H9 (cell line): Measurements from ENCODE around the gene ERICH6. TPM values are rescaled to one million over a fixed set of nuclear protein-coding genes. Genes with fewer than 3 reads are reported as not detected.

ENCODE experiments used
- DNase-seq: peaks from one replicate; pipeline ENCODE4 v3.0.0-alpha.2; 2017
- H2AFZ ChIP-seq: one replicate; pipeline ENCODE4 v1.6.1; 2013; ENCODE audit warnings: mild to moderate bottlenecking, low read length, control low read depth, moderate library complexity
- H2AK5ac ChIP-seq: 2 replicates; pipeline ENCODE4 v1.6.1; 2013; ENCODE audit warnings: low read length, control low read depth, mixed read lengths; ENCODE audit not compliant: insufficient read length
- H2BK120ac ChIP-seq: one replicate; pipeline ENCODE4 v1.6.1; 2013; ENCODE audit warnings: low read depth, mild to moderate bottlenecking, low read length, control low read depth, inconsistent platforms; ENCODE audit not compliant: poor library complexity, severe bottlenecking
- H2BK12ac ChIP-seq: 2 replicates; pipeline ENCODE4 v1.6.1; 2013; ENCODE audit warnings: low read length, control low read depth, mixed read lengths, low read depth; ENCODE audit not compliant: insufficient read length
- H2BK15ac ChIP-seq: 2 replicates; pipeline ENCODE4 v1.6.1; 2013; ENCODE audit warnings: low read depth, low read length, control low read depth
- H2BK20ac ChIP-seq: one replicate; pipeline ENCODE4 v1.6.1; 2013; ENCODE audit warnings: low read depth, mild to moderate bottlenecking, low read length, control low read depth, inconsistent platforms; ENCODE audit not compliant: poor library complexity, severe bottlenecking
- H2BK5ac ChIP-seq: 2 replicates; pipeline ENCODE4 v1.6.1; 2013; ENCODE audit warnings: low read length, control low read depth, mixed read lengths; ENCODE audit not compliant: insufficient read length
- H3K14ac ChIP-seq: 2 replicates; pipeline ENCODE4 v1.6.1; 2013; ENCODE audit warnings: low read length, control low read depth; ENCODE audit not compliant: insufficient read depth
- H3K18ac ChIP-seq: 2 replicates; pipeline ENCODE4 v1.6.1; 2013; ENCODE audit warnings: low read depth, mild to moderate bottlenecking, mixed read lengths, low read length, control low read depth; ENCODE audit not compliant: insufficient read length
- H3K23ac ChIP-seq: 2 replicates; pipeline ENCODE4 v1.6.1; 2013; ENCODE audit warnings: low read length, control low read depth, mixed read lengths, low read depth; ENCODE audit not compliant: insufficient read length
- H3K23me2 ChIP-seq: 2 replicates; pipeline ENCODE4 v1.6.1; 2013; ENCODE audit warnings: low read depth, mild to moderate bottlenecking, mixed read lengths, low read length, control low read depth; ENCODE audit not compliant: insufficient read length, poor library complexity, severe bottlenecking
- H3K27ac ChIP-seq: 2 replicates; pipeline ENCODE4 v1.5.1; 2013; ENCODE audit warnings: low read length, control low read depth, mixed read lengths, low read depth; ENCODE audit not compliant: insufficient read length
- H3K27me3 ChIP-seq: 2 replicates; pipeline ENCODE4 v1.6.1; 2013; ENCODE audit warnings: low read length, control low read depth, inconsistent platforms; ENCODE audit not compliant: insufficient read depth
- H3K4ac ChIP-seq: 2 replicates; pipeline ENCODE4 v1.6.1; 2013; ENCODE audit warnings: low read depth, mild to moderate bottlenecking, control low read depth, inconsistent platforms, low read length, moderate library complexity
- H3K4me1 ChIP-seq: 2 replicates; pipeline ENCODE4 v1.6.1; 2013; ENCODE audit warnings: low read length, control low read depth, inconsistent platforms; ENCODE audit not compliant: insufficient read depth
- H3K4me2 ChIP-seq: 2 replicates; pipeline ENCODE4 v1.6.1; 2013; ENCODE audit warnings: low read length, control low read depth, mixed read lengths; ENCODE audit not compliant: insufficient read length, insufficient read depth
- H3K56ac ChIP-seq: 2 replicates; pipeline ENCODE4 v1.6.1; 2013; ENCODE audit warnings: low read depth, mild to moderate bottlenecking, mixed read lengths, low read length, control low read depth; ENCODE audit not compliant: insufficient read length
- H3K79me1 ChIP-seq: 2 replicates; pipeline ENCODE4 v1.6.1; 2013; ENCODE audit warnings: low read depth, mild to moderate bottlenecking, moderate library complexity, low read length, control low read depth, inconsistent platforms; ENCODE audit not compliant: insufficient read depth, poor library complexity, severe bottlenecking
- H3K79me2 ChIP-seq: 2 replicates; pipeline ENCODE4 v1.6.1; 2013; ENCODE audit warnings: low read length, control low read depth, inconsistent platforms; ENCODE audit not compliant: insufficient read depth
- H3K9ac ChIP-seq: 2 replicates; pipeline ENCODE4 v1.6.1; 2013; ENCODE audit warnings: low read length, control low read depth, mixed read lengths; ENCODE audit not compliant: insufficient read length; ENCODE audit errors: extremely low read depth
- H3K9me3 ChIP-seq: one replicate; pipeline ENCODE4 v1.6.1; 2013; ENCODE audit warnings: low read depth, low read length, inconsistent platforms; ENCODE audit not compliant: control insufficient read depth
- H3T11ph ChIP-seq: one replicate; pipeline ENCODE4 v1.6.1; 2013; ENCODE audit warnings: mild to moderate bottlenecking, low read length, control low read depth, inconsistent platforms
- H4K20me1 ChIP-seq: one replicate; pipeline ENCODE4 v1.6.1; 2013; ENCODE audit not compliant: control insufficient read depth, insufficient read length, insufficient read depth
- H4K5ac ChIP-seq: 2 replicates; pipeline ENCODE4 v1.6.1; 2013; ENCODE audit warnings: low read depth, mild to moderate bottlenecking, mixed read lengths, low read length, control low read depth; ENCODE audit not compliant: insufficient read length
- H4K8ac ChIP-seq: replicated peaks from 2 replicates; pipeline ENCODE4 v1.6.1; 2013; ENCODE audit warnings: low read length, control low read depth, mixed read lengths, low read depth; ENCODE audit not compliant: insufficient read length
- H4K91ac ChIP-seq: 2 replicates; pipeline ENCODE4 v1.6.1; 2013; ENCODE audit warnings: low read depth, mild to moderate bottlenecking, moderate library complexity, mixed read lengths, low read length, control low read depth; ENCODE audit not compliant: insufficient read length
- H3K27ac Mint-ChIP-seq, 3 experiments: 2 replicates in 2 of 3; 3 replicates in 1 of 3; pipeline ENCODE4 v1.8.0; 2020 to 2021; ENCODE audit warnings: mixed read lengths in 3 of 3, mild to moderate bottlenecking in 1 of 3, moderate library complexity in 1 of 3
- H3K27me3 Mint-ChIP-seq: 2 replicates; pipeline ENCODE4 v1.8.0; 2021; ENCODE audit warnings: low read depth, mild to moderate bottlenecking, moderate library complexity, mixed read lengths
- H3K36me3 Mint-ChIP-seq, 3 experiments: 2 replicates in 2 of 3; 3 replicates in 1 of 3; pipeline ENCODE4 v1.8.0; 2020 to 2021; ENCODE audit warnings: low read depth in 3 of 3, mixed read lengths in 3 of 3; ENCODE audit not compliant: insufficient read depth in 1 of 3
- H3K4me1 Mint-ChIP-seq, 2 experiments: 2 replicates each; pipeline ENCODE4 v1.8.0; 2020; ENCODE audit warnings: mixed read lengths in 2 of 2
- H3K4me3 Mint-ChIP-seq, 2 experiments: 2 replicates in 1 of 2; 3 replicates in 1 of 2; pipeline ENCODE4 v1.8.0; 2020 to 2021; ENCODE audit warnings: mild to moderate bottlenecking in 2 of 2, mixed read lengths in 2 of 2, moderate library complexity in 1 of 2
- H3K9me3 Mint-ChIP-seq, 2 experiments: 2 replicates in 1 of 2; 3 replicates in 1 of 2; pipeline ENCODE4 v1.8.0; 2020; ENCODE audit warnings: mild to moderate bottlenecking in 2 of 2, mixed read lengths in 2 of 2, moderate library complexity in 1 of 2
- CTCF ChIP-seq: fragments of 200-600 bp; sonication (generic); conservative IDR thresholded peaks from 3 replicates; pipeline ENCODE4 v1.8.0; 2021; ENCODE audit warnings: antibody characterized with exemption, mild to moderate bottlenecking
- WGBS: extraction: QIAGEN DNeasy Blood & Tissue Kit; methylation state at CpG from one replicate; pipeline ENCODE4 v1.1.7; 2013; ENCODE audit warnings: missing lambda C conversion rate, low lambda C conversion rate, mixed read lengths; ENCODE audit not compliant: insufficient read length; ENCODE audit errors: extremely low coverage; 5-methylcytosine and 5-hydroxymethylcytosine counted together
- total RNA-seq: library from RNA; stranded (reverse); gene quantifications from 2 replicates; pipeline ENCODE4 v1.2.1, GENCODE V29; 2021

ERICH6 gene
- total RNA-seq, 1 experiment from 2014 or later: not detected

GRCh38 chr3:150610785-150611184 lies 92.9 kb downstream of the ERICH6 start:
- Histone ChIP-seq H2BK5ac (no peak overlapping the region), H2BK120ac (no peak overlapping the region), H2AFZ (no peak overlapping the region), H3K23me2 (no peaks in the 10 kb centered on the region), H3K79me1 (peaks cover 2% of the 10 kb centered on the region), H3K27ac (no peak overlapping the region), H2BK15ac (no peak overlapping the region), H2BK20ac (no peak overlapping the region), H3K4me1 (peaks cover 5% of the 10 kb centered on the region; the same call in 1 of the 2 replicates), H2AK5ac (no peak overlapping the region), H3K4ac (no peak overlapping the region), H3K9me3 (no peaks in the 10 kb centered on the region), H4K91ac (no peak overlapping the region), H4K8ac (no peak overlapping the region), H3K18ac (no peak overlapping the region), H2BK12ac (no peak overlapping the region), H3K27me3 (no peaks in the 10 kb centered on the region), H3T11ph (no peak overlapping the region), H4K20me1 (no peaks in the 10 kb centered on the region), H3K23ac (no peak overlapping the region), H3K79me2 (peaks cover 27% of the 10 kb centered on the region), H3K9ac (no peak overlapping the region), H4K5ac (no peak overlapping the region), H3K4me2 (no peak overlapping the region), H3K56ac (no peak overlapping the region), H3K14ac (no peak overlapping the region)
- H3K36me3 Mint-ChIP-seq: peaks cover 33 to 49% (median 41%) of the 10 kb centered on the region in 3 experiments
- DNase-seq: no peak
- peaks cover 4 to 10% of the 10 kb centered on the region in 2 experiments for H3K9me3 Mint-ChIP-seq
- no peak overlapping the region for H3K27ac Mint-ChIP-seq
- WGBS: no CpG with 5 or more reads among the region's 1 CpG
- no peak overlapping the region for H3K4me3 Mint-ChIP-seq
- H3K27me3 Mint-ChIP-seq: no peaks in the 10 kb centered on the region
- peaks cover 20 to 32% of the 10 kb centered on the region in 2 experiments for H3K4me1 Mint-ChIP-seq
- TF ChIP-seq CTCF: no peak
